Subcutaneous abdominal adipose tissue (tissue), 5 donors: Measurements from ENCODE around the gene DIP2C.
A peak's percentile ranks its signal among the peaks of the same experiment; 100 is the strongest.

Experiments used
- H3K27ac ChIP-seq: one replicate; pipeline ENCODE4 v1.7.0; 2013; ENCODE audit warnings: low read depth, mild to moderate bottlenecking, inconsistent platforms, low read length, moderate library complexity
- H3K27me3 ChIP-seq, 5 donors: one replicate each; pipeline ENCODE4 v1.7.0; 2013; ENCODE audit warnings: low read length in 5 of 5, inconsistent platforms in 1 of 5; ENCODE audit not compliant: control insufficient read depth in 5 of 5, insufficient read depth in 4 of 5
- H3K36me3 ChIP-seq, 5 donors: one replicate each; pipeline ENCODE4 v1.7.0; 2013; ENCODE audit warnings: low read length in 5 of 5; ENCODE audit not compliant: control insufficient read depth in 5 of 5, insufficient read depth in 5 of 5
- H3K4me1 ChIP-seq, 5 donors: one replicate each; pipeline ENCODE4 v1.7.0; 2013; ENCODE audit warnings: low read length in 5 of 5, mild to moderate bottlenecking in 3 of 5, moderate library complexity in 1 of 5; ENCODE audit not compliant: control insufficient read depth in 5 of 5, insufficient read depth in 5 of 5
- H3K4me3 ChIP-seq, 5 donors: one replicate each; pipeline ENCODE4 v1.7.0; 2013; ENCODE audit warnings: low read length in 5 of 5, low read depth in 1 of 5
- H3K9ac ChIP-seq, 5 donors: one replicate each; pipeline ENCODE4 v1.7.0; 2013; ENCODE audit warnings: low read length in 5 of 5, mild to moderate bottlenecking in 4 of 5, moderate library complexity in 3 of 5
- H3K9me3 ChIP-seq, 5 donors: one replicate each; pipeline ENCODE4 v1.7.0; 2013; ENCODE audit warnings: low read length in 5 of 5; ENCODE audit not compliant: control insufficient read depth in 5 of 5
- donor health status: healthy.
- donor health status: healthy.
- donor health status: healthy.
- donor health status: healthy.
- donor health status: healthy.

Gene DIP2C

DNA sequence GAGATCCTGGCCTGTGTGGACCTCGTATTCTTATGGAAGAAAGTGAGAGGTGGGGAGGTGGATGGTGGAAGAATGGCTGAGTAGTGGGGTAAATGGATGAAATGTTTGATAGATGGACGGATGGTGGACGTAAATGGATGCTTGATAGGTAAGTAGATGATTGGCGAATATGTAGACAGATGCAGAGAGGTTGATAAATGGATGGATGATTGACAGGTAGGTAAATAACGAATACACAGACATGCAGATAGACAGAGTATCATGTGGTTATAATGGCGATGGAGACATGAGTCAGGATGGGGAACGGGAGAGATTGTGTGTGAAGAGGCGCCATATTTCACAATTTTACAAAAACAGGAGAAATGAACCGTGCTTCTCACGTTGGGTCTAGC is 219.5 kb downstream of the DIP2C start:
- no peak overlapping the region for H3K27ac ChIP-seq
- no peak overlapping the region for H3K9ac ChIP-seq

DNA sequence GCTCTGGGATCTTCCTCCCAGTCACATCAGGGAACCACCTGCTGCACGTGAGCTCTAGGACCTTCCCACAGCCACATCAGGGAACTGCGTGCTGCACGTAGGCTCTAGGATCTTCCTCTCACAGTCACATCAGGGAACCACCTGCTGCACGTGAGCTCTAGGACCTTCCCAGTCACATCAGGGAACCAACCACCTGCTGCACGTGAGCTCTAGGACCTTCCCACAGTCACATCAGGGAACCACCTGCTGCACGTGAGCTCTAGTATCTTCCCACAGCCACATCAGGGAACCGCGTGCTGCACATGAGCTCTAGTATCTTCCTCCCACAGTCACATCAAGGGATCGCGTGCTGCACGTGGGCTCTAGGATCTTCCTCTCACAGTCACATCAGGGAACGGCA is 229.7 kb downstream of the DIP2C start:
- no peak overlapping the region for H3K27ac ChIP-seq
- peak overlapping the region in 1 of 5 donors; percentile 82 for H3K9ac ChIP-seq
- peaks cover 0 to 3% (median 0%) of the 10 kb centered on the region in 5 donors for H3K9me3 ChIP-seq
- H3K4me1 ChIP-seq = peaks cover 4 to 8% (median 4%) of the 10 kb centered on the region in 5 donors
- peak overlapping the region in 1 of 5 donors; percentile 8 for H3K4me3 ChIP-seq
- peaks cover 0 to 8% (median 8%) of the 10 kb centered on the region in 5 donors for H3K36me3 ChIP-seq
- peaks cover 0 to 5% (median 0%) of the 10 kb centered on the region in 5 donors for H3K27me3 ChIP-seq

More for the DNA sequence above, 219.5 kb downstream of the DIP2C start:
- Histone ChIP-seq H3K36me3 (peaks cover 0 to 40% (median 33%) of the 10 kb centered on the region in 5 donors), H3K27me3 (no peaks in the 10 kb centered on the region), H3K4me3 (no peak overlapping the region), H3K4me1 (no peaks in the 10 kb centered on the region), H3K9me3 (no peaks in the 10 kb centered on the region)

DNA sequence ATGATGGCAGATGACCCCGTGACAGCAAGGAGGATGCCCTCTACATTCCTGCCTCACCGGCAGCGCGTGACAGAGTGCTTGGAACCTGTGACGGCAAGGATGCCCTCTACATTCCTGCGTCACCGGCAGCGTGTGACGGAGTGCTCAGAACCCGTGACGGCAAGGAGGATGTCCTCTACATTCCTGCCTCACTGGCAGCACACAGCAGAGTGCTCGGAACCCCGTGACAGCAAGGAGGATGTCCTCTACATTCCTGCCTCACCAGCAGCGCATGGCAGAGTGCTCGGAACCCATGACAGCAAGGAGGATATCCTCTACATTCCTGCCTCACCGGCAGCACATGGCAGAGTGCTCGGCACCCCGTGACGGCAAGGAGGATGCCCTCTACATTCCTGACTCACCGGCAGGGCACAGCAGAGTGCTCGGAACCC is 231.0 kb downstream of the DIP2C start:
- peaks cover 0 to 8% (median 8%) of the 10 kb centered on the region in 5 donors for H3K36me3 ChIP-seq
- no peak overlapping the region for H3K9ac ChIP-seq
- H3K9me3 ChIP-seq = peaks cover 0 to 3% (median 0%) of the 10 kb centered on the region in 5 donors
- H3K27ac ChIP-seq = no peak overlapping the region
- H3K27me3 ChIP-seq = peaks cover 0 to 5% (median 0%) of the 10 kb centered on the region in 5 donors
- H3K4me3 ChIP-seq = no peak overlapping the region
- peaks cover 4 to 8% (median 4%) of the 10 kb centered on the region in 5 donors for H3K4me1 ChIP-seq

DNA sequence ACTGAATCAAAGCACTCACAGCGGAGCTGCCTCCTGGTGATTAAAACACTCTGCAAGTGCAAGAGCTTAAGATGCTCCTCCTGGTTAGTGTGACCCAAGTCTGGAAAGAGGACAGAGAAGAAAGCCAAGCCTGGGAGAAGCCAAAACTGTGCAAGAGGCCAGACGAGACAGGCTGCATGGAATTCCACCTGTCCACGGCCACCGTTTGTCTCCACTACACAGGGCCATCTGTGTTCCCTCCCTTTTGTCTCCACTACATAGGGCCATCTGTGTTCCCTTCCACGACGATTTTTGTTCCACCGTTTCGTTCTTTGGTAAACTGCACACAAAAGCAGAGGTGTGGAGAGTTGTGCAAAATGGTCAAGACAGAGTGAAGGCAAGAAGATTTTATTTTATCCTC is 233.0 kb downstream of the DIP2C start:
- Histone ChIP-seq H3K4me1 (peaks cover 4 to 8% (median 4%) of the 10 kb centered on the region in 5 donors), H3K9ac (no peak overlapping the region)

DNA sequence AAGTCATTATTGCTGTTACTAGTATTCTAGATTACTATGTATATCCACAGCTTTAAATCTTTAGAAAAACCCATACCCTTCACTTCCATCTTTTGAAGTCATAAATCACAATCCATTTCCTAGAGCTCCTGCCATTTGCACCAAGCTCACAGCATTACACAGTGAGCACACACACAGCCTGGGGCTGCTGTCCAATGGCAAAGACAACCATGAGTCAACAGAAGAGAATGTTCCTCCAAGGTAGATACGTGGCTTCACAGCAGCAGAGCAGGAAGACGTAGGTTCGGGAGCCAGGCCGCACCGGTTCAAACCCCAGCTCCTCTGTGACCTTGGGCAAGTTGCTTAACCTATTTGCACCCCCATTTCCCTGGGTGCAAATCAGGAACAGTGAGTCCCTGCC is 234.6 kb downstream of the DIP2C start:
- peaks cover 0 to 3% (median 0%) of the 10 kb centered on the region in 5 donors for H3K9me3 ChIP-seq
- peaks cover 0 to 8% (median 7%) of the 10 kb centered on the region in 5 donors for H3K36me3 ChIP-seq
- H3K4me3 ChIP-seq = no peak overlapping the region
- H3K27me3 ChIP-seq = peaks cover 0 to 4% (median 0%) of the 10 kb centered on the region in 5 donors
- no peak overlapping the region for H3K27ac ChIP-seq
- peaks cover 4 to 9% (median 6%) of the 10 kb centered on the region in 5 donors for H3K4me1 ChIP-seq
- H3K9ac ChIP-seq = no peak overlapping the region

More for the DNA sequence above, 233.0 kb downstream of the DIP2C start:
- Histone ChIP-seq H3K27me3 (peaks cover 0 to 5% (median 0%) of the 10 kb centered on the region in 5 donors), H3K27ac (no peak overlapping the region), H3K9me3 (peaks cover 0 to 3% (median 0%) of the 10 kb centered on the region in 5 donors), H3K36me3 (peaks cover 0 to 8% (median 8%) of the 10 kb centered on the region in 5 donors), H3K4me3 (no peak overlapping the region)

DNA sequence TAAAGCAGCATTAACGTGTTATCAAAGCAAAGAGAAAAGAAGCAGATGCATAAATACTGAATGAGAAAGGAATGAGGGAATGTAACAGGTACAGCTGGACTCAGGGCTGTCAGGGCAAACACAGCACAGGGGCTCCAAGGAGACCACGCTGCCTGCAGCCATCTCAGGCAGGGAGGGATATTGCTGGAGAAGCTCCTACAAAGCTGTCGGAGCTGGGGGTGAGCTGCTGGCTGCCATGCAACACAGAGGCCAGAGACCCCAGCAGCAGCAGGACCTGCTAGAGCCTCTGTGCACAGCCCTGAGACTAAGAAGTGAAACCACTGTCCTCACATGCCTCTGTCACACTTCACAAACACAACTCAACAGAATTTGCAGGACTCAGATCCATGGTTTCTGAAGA is 235.8 kb downstream of the DIP2C start:
- Histone ChIP-seq H3K4me3 (no peak overlapping the region), H3K4me1 (peaks cover 0 to 9% (median 4%) of the 10 kb centered on the region in 5 donors), H3K9ac (no peak overlapping the region), H3K27me3 (no peaks in the 10 kb centered on the region), H3K36me3 (no peaks in the 10 kb centered on the region), H3K9me3 (no peaks in the 10 kb centered on the region), H3K27ac (no peak overlapping the region)

DNA sequence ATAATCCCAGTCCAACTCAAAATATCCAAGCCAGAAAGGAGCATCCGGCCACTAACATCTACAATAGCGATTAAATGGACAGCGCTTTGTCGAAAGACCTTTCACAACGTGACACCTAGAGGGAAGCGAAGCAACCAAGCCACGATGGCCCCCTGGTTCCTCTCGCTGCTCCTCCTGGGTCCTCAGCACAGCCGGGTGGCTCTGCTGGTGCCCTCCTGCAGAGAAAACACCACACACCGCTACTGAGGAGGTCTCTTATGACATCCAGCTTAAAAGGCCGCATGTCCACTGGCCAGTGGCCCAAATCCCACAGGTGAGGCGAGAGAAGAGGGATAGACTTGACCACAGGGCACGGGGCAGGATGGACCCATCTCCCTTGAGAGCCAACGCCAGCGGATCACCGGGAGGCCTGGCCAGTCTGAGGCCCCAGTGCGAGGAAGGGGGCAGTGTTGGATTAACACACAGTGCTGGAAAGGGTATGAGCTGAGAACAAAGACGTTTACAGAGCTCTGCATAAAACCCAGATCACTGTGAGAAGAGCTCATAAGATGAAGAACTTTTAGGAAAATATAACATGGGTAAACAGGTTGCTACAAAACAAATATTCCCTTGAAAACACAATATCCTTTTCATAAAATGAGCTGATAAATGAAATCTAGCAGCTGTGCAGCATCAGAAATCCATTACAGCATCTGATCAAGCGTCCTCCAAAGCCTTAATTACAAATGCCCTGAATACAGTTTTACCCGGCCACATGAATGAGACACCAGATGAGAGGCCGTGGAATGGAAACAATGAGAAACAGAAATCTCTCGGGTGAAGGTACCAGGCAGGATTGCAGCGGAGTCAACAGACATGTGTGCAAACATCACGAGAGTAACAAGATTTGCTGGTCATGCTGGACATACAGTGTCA is 236.7 kb downstream of the DIP2C start:
- H3K4me3 ChIP-seq = no peak overlapping the region
- no peak overlapping the region for H3K9ac ChIP-seq
- H3K27me3 ChIP-seq = no peaks in the 10 kb centered on the region
- no peaks in the 10 kb centered on the region for H3K9me3 ChIP-seq
- no peak overlapping the region for H3K27ac ChIP-seq
- H3K36me3 ChIP-seq = no peaks in the 10 kb centered on the region
- peaks cover 0 to 6% (median 4%) of the 10 kb centered on the region in 5 donors for H3K4me1 ChIP-seq

DNA sequence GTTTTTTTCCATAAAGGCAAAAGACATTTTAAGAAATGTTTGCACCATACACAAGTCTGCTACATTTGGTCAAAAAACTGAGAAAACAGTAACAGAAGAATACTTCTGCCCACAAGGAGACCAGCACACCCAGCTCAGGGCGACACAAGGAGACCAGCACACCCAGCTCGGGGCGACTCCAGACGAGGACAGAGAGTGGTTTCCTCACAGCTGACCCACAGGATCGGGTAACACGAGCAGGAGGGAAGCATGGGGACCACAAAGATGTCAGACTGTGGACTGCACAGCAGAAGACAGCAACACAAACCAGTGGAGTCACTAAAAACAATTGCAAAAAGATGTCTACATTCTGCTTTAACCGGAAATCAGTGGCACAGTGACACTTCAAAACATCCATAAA is 237.6 kb downstream of the DIP2C start:
- no peaks in the 10 kb centered on the region for H3K36me3 ChIP-seq
- no peak overlapping the region for H3K27ac ChIP-seq
- no peaks in the 10 kb centered on the region for H3K27me3 ChIP-seq
- peaks cover 0 to 6% (median 4%) of the 10 kb centered on the region in 5 donors for H3K4me1 ChIP-seq
- H3K9me3 ChIP-seq = no peaks in the 10 kb centered on the region
- H3K9ac ChIP-seq = no peak overlapping the region
- no peak overlapping the region for H3K4me3 ChIP-seq

DNA sequence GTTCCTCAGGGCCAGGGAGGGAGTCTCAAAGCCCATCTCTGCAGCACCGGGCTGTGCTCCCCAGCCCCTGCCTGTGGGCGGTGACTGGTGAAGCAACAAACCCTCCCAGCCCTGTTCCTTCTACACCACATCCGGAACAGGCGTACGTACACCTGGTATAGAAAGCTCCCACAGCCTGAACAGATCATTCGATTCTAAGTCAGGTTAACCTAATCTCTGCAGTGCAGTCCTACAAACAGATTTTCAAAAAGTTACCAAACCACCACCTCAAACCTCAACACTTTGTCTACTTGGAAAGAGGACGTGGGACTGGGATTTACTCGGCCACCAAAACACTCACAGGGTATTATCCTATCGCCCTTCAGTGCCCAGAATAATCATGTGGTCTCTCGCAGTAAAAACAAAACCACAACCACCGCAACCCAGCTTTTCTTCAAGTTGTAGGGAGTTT is 238.4 kb downstream of the DIP2C start:
- Histone ChIP-seq H3K9me3 (no peaks in the 10 kb centered on the region), H3K27ac (no peak overlapping the region), H3K4me1 (peaks cover 0 to 6% (median 0%) of the 10 kb centered on the region in 5 donors), H3K9ac (no peak overlapping the region), H3K27me3 (no peaks in the 10 kb centered on the region), H3K4me3 (no peak overlapping the region), H3K36me3 (peaks cover 0 to under 1% (median 0%) of the 10 kb centered on the region in 5 donors)

DNA sequence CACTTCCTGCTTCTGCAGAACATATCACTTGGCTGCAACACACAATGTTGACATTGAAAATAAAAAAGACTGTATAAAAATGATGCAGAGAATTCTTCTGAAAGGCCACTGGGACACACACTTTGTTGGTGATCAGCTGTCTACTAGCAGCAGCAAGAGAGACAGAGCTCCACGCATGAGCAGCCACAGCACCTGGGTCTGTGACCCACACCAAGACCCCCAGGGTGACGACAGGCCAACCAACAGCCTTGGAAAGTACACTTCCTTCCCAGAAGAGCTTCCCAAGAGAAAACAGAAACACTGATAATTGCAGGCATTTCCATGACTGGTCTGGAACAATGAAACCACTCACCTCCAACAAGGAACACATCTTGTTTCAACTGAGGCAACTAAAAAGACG is 239.0 kb downstream of the DIP2C start:
- H3K9me3 ChIP-seq = no peaks in the 10 kb centered on the region
- H3K27me3 ChIP-seq = no peaks in the 10 kb centered on the region
- H3K27ac ChIP-seq = no peak overlapping the region

More for the DNA sequence above, 239.0 kb downstream of the DIP2C start:
- H3K36me3 ChIP-seq = peaks cover 0 to 5% (median 0%) of the 10 kb centered on the region in 5 donors
- H3K4me3 ChIP-seq = no peak overlapping the region
- H3K9ac ChIP-seq = no peak overlapping the region
- H3K4me1 ChIP-seq = peaks cover 0 to 6% (median 0%) of the 10 kb centered on the region in 5 donors
